Type B pancreatic cell (in vitro differentiated cells): Measurements from ENCODE around the gene TIFAB. TPM values are rescaled to one million over a fixed set of nuclear protein-coding genes. Genes with fewer than 3 reads are reported as not detected.

Experiments used
- DNase-seq: peaks from one replicate; pipeline ENCODE4 v3.0.0; 2021; ENCODE audit warnings: mixed read lengths; ENCODE audit not compliant: unreplicated experiment; ENCODE audit errors: extremely low spot score
- H3K27ac Mint-ChIP-seq: 2 replicates; pipeline ENCODE4 v1.8.0; 2021; ENCODE audit warnings: mild to moderate bottlenecking, mixed read lengths
- H3K27me3 Mint-ChIP-seq: 2 replicates; pipeline ENCODE4 v1.8.0; 2021; ENCODE audit warnings: mixed read lengths
- H3K36me3 Mint-ChIP-seq: 2 replicates; pipeline ENCODE4 v1.8.0; 2021; ENCODE audit warnings: mixed read lengths
- H3K4me1 Mint-ChIP-seq: one replicate; pipeline ENCODE4 v1.8.0; 2021; ENCODE audit warnings: mixed read lengths; ENCODE audit not compliant: unreplicated experiment
- H3K4me3 Mint-ChIP-seq: 2 replicates; pipeline ENCODE4 v1.8.0; 2021; ENCODE audit warnings: mild to moderate bottlenecking, mixed read lengths
- H3K9me3 Mint-ChIP-seq: 2 replicates; pipeline ENCODE4 v1.8.0; 2021; ENCODE audit warnings: mixed read lengths
- total RNA-seq: library from RNA; stranded (reverse); gene quantifications from 2 replicates; pipeline ENCODE4 v1.2.1, GENCODE V29; 2021; ENCODE audit warnings: low replicate concordance
- TF ChIP-seq, protein P1 (sequence below): fragments of 200-600 bp; sonication (generic); conservative IDR thresholded peaks from 2 replicates; pipeline ENCODE4 v1.5.0; 2021; ENCODE audit warnings: antibody characterized with exemption, mild to moderate bottlenecking

TIFAB gene
- total RNA-seq, 1 donor from 2014 or later: not detected

DNA sequence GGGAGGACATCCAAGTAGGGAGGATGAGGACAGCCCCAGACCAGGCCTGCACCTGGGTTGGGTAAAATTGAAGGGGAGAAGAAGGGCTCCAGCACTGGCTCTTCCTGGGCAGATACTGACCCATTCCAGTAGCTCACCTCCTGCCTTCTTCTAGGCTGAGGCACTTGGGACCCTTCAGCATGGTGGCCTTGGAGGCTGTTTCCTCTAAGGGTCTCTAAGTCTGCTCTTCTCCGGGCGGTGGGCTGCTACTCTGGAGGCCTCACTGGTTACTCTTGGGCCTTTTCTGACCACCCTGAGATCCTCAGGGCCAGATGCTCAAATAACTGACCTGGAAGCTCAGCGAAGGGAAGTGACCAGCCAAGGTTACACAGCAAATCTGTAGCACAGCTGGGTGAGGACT lies 2.8 kb upstream of the TIFAB start:
- H3K27me3 Mint-ChIP-seq: peaks cover 34% of the 10 kb centered on the region
- H3K27ac Mint-ChIP-seq: no peak overlapping the region
- no peaks in the 10 kb centered on the region for H3K36me3 Mint-ChIP-seq
- H3K4me3 Mint-ChIP-seq: no peak overlapping the region
- no peaks in the 10 kb centered on the region for H3K9me3 Mint-ChIP-seq
- TF ChIP-seq, protein P1, sequence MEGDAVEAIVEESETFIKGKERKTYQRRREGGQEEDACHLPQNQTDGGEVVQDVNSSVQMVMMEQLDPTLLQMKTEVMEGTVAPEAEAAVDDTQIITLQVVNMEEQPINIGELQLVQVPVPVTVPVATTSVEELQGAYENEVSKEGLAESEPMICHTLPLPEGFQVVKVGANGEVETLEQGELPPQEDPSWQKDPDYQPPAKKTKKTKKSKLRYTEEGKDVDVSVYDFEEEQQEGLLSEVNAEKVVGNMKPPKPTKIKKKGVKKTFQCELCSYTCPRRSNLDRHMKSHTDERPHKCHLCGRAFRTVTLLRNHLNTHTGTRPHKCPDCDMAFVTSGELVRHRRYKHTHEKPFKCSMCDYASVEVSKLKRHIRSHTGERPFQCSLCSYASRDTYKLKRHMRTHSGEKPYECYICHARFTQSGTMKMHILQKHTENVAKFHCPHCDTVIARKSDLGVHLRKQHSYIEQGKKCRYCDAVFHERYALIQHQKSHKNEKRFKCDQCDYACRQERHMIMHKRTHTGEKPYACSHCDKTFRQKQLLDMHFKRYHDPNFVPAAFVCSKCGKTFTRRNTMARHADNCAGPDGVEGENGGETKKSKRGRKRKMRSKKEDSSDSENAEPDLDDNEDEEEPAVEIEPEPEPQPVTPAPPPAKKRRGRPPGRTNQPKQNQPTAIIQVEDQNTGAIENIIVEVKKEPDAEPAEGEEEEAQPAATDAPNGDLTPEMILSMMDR: no peak
- no peaks in the 10 kb centered on the region for H3K4me1 Mint-ChIP-seq
- no peak for DNase-seq

DNA sequence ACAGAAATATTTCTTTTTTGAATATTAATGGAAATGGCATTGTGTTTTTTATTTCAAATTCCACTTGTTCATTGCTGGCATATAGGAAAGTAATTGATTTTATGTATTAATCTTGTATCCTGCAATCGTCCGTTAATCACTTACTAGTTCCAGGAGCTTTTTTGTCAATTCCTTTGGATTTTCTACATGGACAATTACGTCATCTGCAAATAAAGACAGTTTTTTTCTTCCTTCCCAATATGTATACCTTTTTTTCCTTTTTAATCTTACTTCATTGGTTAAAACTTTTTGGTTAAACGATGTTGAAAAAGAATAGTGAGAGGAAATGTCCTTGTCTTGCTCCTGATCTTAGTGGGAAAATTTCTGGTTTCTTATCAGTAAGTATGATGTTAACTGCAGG lies 1.5 kb upstream of the TIFAB start:
- no peak overlapping the region for H3K27ac Mint-ChIP-seq
- TF ChIP-seq, protein P1: no peak
- H3K9me3 Mint-ChIP-seq: no peaks in the 10 kb centered on the region
- H3K36me3 Mint-ChIP-seq: no peaks in the 10 kb centered on the region
- H3K4me1 Mint-ChIP-seq: no peaks in the 10 kb centered on the region
- H3K27me3 Mint-ChIP-seq: peaks cover 30% of the 10 kb centered on the region
- H3K4me3 Mint-ChIP-seq: no peak overlapping the region
- DNase-seq: no peak

GRCh38 chr5:135451581-135452320 lies 400 bp downstream of the TIFAB start:
- Mint-ChIP-seq H3K36me3 (no peaks in the 10 kb centered on the region), H3K4me1 (no peaks in the 10 kb centered on the region), H3K27me3 (peaks cover 35% of the 10 kb centered on the region), H3K4me3 (no peak overlapping the region), H3K9me3 (no peaks in the 10 kb centered on the region), H3K27ac (no peak overlapping the region)
- TF ChIP-seq, protein P1: no peak
- no peak for DNase-seq

DNA sequence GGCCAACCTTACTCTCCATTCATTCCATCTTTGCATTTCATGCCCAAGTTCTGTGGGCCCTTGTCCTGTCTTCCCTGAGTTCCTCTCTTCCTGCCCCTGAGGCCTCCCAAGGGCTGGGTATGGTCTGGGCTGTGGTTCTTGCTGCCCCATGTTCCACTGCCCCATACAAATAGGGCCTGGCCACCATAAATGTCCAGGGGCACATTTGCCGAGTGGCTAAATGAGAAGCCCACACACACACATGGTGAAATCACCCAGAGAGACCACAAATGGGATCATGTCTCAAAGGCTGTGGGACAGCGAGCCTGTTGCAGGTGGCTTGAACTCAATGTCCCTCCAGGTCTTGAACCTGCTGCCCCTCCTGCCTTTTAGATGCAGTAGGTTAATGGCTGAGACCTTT lies 1.2 kb downstream of the TIFAB start:
- Mint-ChIP-seq H3K27ac (no peak overlapping the region), H3K4me3 (no peak overlapping the region), H3K36me3 (no peaks in the 10 kb centered on the region), H3K9me3 (no peaks in the 10 kb centered on the region), H3K27me3 (peaks cover 30% of the 10 kb centered on the region), H3K4me1 (peaks cover 7% of the 10 kb centered on the region)
- DNase-seq: no peak
- TF ChIP-seq, protein P1: no peak

DNA sequence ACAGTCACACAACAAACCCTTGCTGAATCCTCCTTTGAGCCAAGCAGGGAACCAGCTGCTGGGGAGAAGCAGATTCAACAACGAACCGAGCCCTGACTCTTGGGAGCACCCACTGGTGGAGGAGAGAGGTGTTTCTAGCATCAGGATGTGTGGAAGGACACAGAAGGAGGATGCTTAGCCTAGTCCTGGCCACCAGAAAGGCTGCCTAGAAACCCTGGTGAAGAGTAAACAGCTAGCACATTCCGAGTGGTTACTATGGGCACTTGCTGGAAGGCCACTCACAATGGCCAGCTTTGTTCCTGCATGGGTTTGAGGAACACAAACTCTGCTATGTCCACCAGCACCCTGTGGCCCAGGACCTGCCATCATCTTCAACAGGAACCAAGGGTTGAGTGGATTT lies 1.8 kb downstream of the TIFAB start:
- H3K36me3 Mint-ChIP-seq: no peaks in the 10 kb centered on the region
- H3K9me3 Mint-ChIP-seq: no peaks in the 10 kb centered on the region
- H3K27me3 Mint-ChIP-seq: peaks cover 27% of the 10 kb centered on the region
- H3K4me1 Mint-ChIP-seq: peaks cover 12% of the 10 kb centered on the region
- TF ChIP-seq, protein P1: no peak
- no peak overlapping the region for H3K27ac Mint-ChIP-seq
- no peak for DNase-seq
- H3K4me3 Mint-ChIP-seq: no peak overlapping the region
